OCI-LY1 (cell line): ENCODE results near the gene PGC.

Experiments used
- H2AFZ ChIP-seq: fragments of 200-600 bp; sonication (generic), shearing (Covaris generic); 2 replicates; pipeline ENCODE4 v1.6.0; 2014; ENCODE audit warnings: antibody characterized with exemption, mild to moderate bottlenecking, low read length
- H3F3A ChIP-seq: fragments of 200-600 bp; sonication (generic), shearing (Covaris generic); 2 replicates; pipeline ENCODE4 v1.6.0; 2014; ENCODE audit warnings: mild to moderate bottlenecking, antibody characterized with exemption, low read length, moderate library complexity; ENCODE audit not compliant: insufficient read depth
- H3K27ac ChIP-seq: fragments of 200-600 bp; sonication (generic); 2 replicates; pipeline ENCODE4 v1.5.1; 2014; ENCODE audit warnings: low read length, mixed run types, mild to moderate bottlenecking, low read depth; ENCODE audit not compliant: poor library complexity, severe bottlenecking
- H3K27me3 ChIP-seq: fragments of 200-600 bp; sonication (generic); 2 replicates; pipeline ENCODE4 v1.6.0; 2014; ENCODE audit warnings: antibody characterized with exemption, mild to moderate bottlenecking, low read length, moderate library complexity; ENCODE audit not compliant: insufficient read depth
- H3K36me3 ChIP-seq: fragments of 200-600 bp; sonication (generic); 2 replicates; pipeline ENCODE4 v1.6.1; 2014; ENCODE audit warnings: mild to moderate bottlenecking, antibody characterized with exemption, low read length, moderate library complexity, mixed read lengths; ENCODE audit not compliant: insufficient read depth
- H3K4me1 ChIP-seq: fragments of 200-600 bp; sonication (generic); 2 replicates; pipeline ENCODE4 v1.5.1; 2014; ENCODE audit warnings: mild to moderate bottlenecking, low read length, moderate library complexity; ENCODE audit not compliant: insufficient read depth, severe bottlenecking
- H3K4me2 ChIP-seq: fragments of 200-600 bp; sonication (generic), shearing (Covaris generic); 2 replicates; pipeline ENCODE4 v1.6.1; 2014; ENCODE audit warnings: low read length
- H3K4me3 ChIP-seq: fragments of 200-600 bp; sonication (generic); 2 replicates; pipeline ENCODE4 v1.5.1; 2014; ENCODE audit warnings: low read length, low read depth, mild to moderate bottlenecking, mixed read lengths; ENCODE audit not compliant: poor library complexity, severe bottlenecking
- H3K79me2 ChIP-seq: fragments of 200-600 bp; shearing (Covaris generic); 2 replicates; pipeline ENCODE4 v1.6.1; 2016; ENCODE audit warnings: mixed run types, low read length, mixed read lengths; ENCODE audit not compliant: insufficient read depth
- H3K9ac ChIP-seq: fragments of 200-600 bp; sonication (generic), shearing (Covaris generic); 2 replicates; pipeline ENCODE4 v1.6.1; 2014; ENCODE audit warnings: mild to moderate bottlenecking, low read length, mixed read lengths
- H3K9me2 ChIP-seq: fragments of 200-600 bp; sonication (generic), shearing (Covaris generic); 2 replicates; pipeline ENCODE4 v1.6.1; 2014; ENCODE audit warnings: low read depth, mild to moderate bottlenecking, low read length, mixed read lengths
- H3K9me3 ChIP-seq: fragments of 200-600 bp; shearing (Covaris generic); 2 replicates; pipeline ENCODE4 v1.6.1; 2014; ENCODE audit warnings: low read length, mixed read lengths
- H4K20me1 ChIP-seq: fragments of 200-600 bp; sonication (generic), shearing (Covaris generic); 2 replicates; pipeline ENCODE4 v1.6.0; 2016; ENCODE audit warnings: mild to moderate bottlenecking, low read length; ENCODE audit not compliant: insufficient read depth
- CTCF ChIP-seq: fragments of 200-600 bp; sonication (generic), shearing (Covaris generic); IDR thresholded peaks from 2 replicates; pipeline ENCODE4 v1.5.1; 2017; ENCODE audit warnings: mild to moderate bottlenecking, antibody characterized with exemption, low read length, moderate library complexity, mixed read lengths
- EZH2 ChIP-seq: fragments of 200-600 bp; sonication (generic), shearing (Covaris generic); IDR thresholded peaks from 2 replicates; pipeline ENCODE4 v1.8.0; 2017; ENCODE audit warnings: borderline replicate concordance, mixed run types, mild to moderate bottlenecking, antibody characterized with exemption, low read length, moderate library complexity, mixed read lengths

Gene PGC

GRCh38 chr6:41689171-41690008 lies 57.8 kb downstream of the PGC start:
- H3K4me2 ChIP-seq, result no peak overlapping the region
- H3K9me2 ChIP-seq, result no peaks in the 10 kb centered on the region
- TF ChIP-seq EZH2, result no peak
- no peak for TF ChIP-seq CTCF
- H2AFZ ChIP-seq, result no peak overlapping the region
- H3K79me2 ChIP-seq, result no peaks in the 10 kb centered on the region
- H3K4me1 ChIP-seq, result no peaks in the 10 kb centered on the region
- H4K20me1 ChIP-seq, result no peaks in the 10 kb centered on the region
- no peak overlapping the region for H3K27ac ChIP-seq
- H3K4me3 ChIP-seq, result no peak overlapping the region
- H3K9me3 ChIP-seq, result no peaks in the 10 kb centered on the region
- H3F3A ChIP-seq, result no peaks in the 10 kb centered on the region
- H3K9ac ChIP-seq, result no peak overlapping the region
- H3K27me3 ChIP-seq, result no peaks in the 10 kb centered on the region
- peaks cover 12% of the 10 kb centered on the region; the same call in 1 of the 2 replicates for H3K36me3 ChIP-seq

GRCh38 chr6:41688256-41688965 lies 58.8 kb downstream of the PGC start:
- Histone ChIP-seq H3K36me3 (peaks cover 12% of the 10 kb centered on the region; the same call in 1 of the 2 replicates), H3K9me3 (no peaks in the 10 kb centered on the region), H3K79me2 (no peaks in the 10 kb centered on the region), H3K4me2 (no peak overlapping the region), H3K4me3 (no peak overlapping the region), H3K27me3 (no peaks in the 10 kb centered on the region), H3K9me2 (no peaks in the 10 kb centered on the region), H4K20me1 (no peaks in the 10 kb centered on the region), H3K9ac (no peak overlapping the region), H3F3A (no peaks in the 10 kb centered on the region), H3K4me1 (peaks cover 4% of the 10 kb centered on the region), H3K27ac (no peak overlapping the region), H2AFZ (no peak overlapping the region)
- no peak for TF ChIP-seq EZH2
- no peak for TF ChIP-seq CTCF

GRCh38 chr6:41687501-41688175 lies 59.6 kb downstream of the PGC start:
- Histone ChIP-seq H3K4me3 (no peak overlapping the region), H3K4me2 (no peak overlapping the region), H3K27me3 (no peaks in the 10 kb centered on the region), H4K20me1 (no peaks in the 10 kb centered on the region), H3K9ac (no peak overlapping the region), H2AFZ (no peak overlapping the region), H3K9me3 (no peaks in the 10 kb centered on the region), H3K36me3 (peaks cover 12% of the 10 kb centered on the region; the same call in 1 of the 2 replicates), H3K9me2 (no peaks in the 10 kb centered on the region), H3K79me2 (no peaks in the 10 kb centered on the region), H3F3A (no peaks in the 10 kb centered on the region), H3K4me1 (peaks cover 12% of the 10 kb centered on the region), H3K27ac (no peak overlapping the region)
- TF ChIP-seq CTCF (no peak), EZH2 (no peak)
